HG03025 (cell line): ENCODE results near the gene POC1A.

Source experiments
- ATAC-seq: cut with Tn5 transposase; IDR thresholded peaks from one replicate; pipeline ENCODE4 v1.9.1; 2021; ENCODE audit warnings: mild to moderate bottlenecking, moderate library complexity; ENCODE audit not compliant: unreplicated experiment, low FRiP score

POC1A gene

DNA sequence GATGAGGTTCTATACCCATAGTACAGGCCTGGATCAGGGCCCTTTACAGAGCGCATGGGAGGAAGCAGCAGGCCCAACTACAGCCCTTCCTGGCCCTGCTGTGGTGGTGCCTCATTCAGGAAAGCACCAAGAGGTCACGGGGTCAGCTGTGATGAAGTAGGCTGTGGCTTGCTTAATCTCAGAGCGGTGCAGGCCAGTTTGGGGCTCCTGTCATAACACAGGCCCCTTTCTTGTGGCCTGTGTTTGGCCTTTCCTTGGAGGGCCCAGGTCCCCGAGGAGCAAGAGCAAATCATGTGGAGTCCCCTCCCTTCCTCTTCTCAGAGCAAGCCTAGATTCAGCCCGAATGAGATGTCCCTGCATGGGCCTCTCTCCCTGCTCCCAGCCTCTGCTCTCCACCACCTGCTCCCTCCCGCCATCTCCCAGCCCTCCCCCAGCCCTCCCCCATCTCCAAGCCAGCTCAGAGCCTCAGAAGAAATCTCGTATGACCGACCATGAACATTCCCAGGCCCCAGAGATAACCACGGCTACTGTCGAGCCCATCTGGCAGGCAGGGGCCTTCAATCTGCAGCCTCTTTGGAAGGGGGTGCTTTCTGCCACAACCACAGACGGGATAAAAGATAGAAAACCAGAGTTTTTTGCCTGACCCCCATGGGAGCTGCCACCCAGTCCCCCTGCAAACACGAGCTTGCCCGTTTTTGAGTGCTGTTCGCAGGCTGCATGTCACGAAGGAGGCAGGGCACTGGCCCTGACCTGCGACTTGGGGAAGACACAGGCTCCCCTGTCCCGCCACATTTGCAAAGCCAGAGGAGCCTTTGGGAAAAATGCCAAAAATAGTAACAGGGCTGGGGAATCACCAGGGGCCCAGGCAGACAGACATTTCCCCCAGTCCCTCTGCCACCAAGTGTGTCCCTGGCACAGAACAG lies 65.5 kb downstream of the POC1A start:
- ATAC-seq: no peak

- ATAC-seq: no peak
These were observed 66.5 kb downstream of the POC1A start for GRCh38 chr3:52087731-52088130.

DNA sequence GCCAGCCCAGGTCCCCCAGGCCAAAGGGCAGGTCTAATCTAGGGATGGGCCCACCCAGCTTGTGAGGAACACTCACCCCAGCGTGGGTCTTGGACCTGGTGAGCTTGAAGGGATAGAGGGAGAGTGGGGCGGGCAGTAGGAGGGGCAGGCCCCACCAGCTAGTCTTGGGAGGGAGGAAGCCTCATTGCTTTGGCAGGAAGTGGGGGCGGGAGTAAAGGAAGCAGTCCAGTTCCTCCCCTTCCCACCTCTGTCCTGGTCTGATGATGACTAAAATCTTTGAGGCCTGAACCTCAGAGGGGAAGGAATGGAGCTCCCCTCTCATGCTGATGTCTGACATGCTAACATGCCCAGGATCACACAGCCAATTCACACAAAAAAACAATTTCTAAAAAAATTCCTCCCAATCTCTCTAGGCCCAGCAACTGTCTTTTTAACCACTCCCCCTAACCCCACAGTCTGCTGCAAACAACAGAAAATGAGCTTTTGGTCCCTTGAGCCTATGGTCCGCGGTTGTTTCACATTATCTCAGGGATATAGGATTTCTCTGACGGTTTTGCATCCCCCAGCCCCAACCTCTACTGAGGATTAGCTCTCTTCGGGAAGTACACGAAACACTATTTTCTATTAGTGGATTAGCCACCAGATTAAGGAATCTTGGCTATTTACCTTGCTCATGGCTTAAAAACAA lies 67.1 kb downstream of the POC1A start:
- no peak for ATAC-seq

DNA sequence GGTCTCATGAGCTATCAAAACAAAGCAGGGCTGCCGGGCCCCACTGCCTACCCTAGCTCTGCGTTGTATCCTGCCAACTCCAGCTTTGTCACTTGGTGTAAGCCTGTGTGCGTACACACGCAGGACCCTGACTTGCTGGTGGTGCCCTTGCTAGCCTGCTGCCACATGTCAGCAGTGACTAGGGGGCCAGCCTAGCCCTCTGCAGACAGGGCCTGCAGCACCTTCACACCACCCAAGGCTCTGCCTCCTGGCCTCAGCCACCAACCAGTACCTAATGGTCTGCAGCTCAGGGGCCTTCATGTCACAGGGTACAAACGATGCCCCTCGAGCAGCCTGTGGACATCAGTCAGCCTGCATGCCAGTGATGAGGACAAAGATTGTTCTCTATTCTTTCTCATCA lies 67.8 kb downstream of the POC1A start:
- ATAC-seq: no peak

GRCh38 chr3:52085681-52086282 lies 68.4 kb downstream of the POC1A start:
- ATAC-seq: no peak

DNA sequence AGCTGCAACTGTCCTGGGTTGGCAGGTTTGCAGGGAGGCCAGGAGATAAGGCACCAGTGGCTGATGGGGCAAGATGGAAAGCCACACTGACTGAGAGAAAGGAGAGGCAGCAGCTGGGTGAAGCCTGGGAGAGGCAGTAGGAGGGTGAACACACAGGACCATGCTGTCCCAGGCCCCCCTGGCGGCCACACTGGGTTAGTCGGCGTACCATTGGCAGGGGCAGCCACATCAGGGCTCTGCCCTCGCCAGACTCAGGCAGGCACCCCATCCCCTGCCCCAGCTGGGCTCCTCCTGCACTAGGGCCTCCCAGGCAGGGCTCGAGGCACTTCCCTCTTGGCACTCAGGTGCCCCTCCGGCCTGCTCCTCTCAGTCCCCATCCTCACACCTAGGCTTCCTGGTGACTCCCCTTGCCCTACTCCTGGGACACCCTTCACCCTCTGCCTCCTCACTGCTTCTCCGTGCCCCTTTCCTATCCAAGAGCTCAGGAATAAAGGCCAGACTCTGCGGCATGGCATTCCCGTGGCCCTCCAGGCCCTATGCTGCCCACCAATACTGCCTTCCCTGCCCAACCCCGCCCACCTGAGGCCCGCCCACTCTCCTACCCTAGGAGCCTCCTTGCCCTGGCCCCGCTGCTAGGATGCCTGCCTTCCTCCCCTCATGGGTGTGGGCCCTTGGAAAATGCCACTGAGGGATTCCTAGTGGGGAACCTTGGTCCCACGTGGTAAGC lies 69.1 kb downstream of the POC1A start:
- ATAC-seq: no peak

- ATAC-seq: no peak
These were observed 69.8 kb downstream of the POC1A start for GRCh38 chr3:52084216-52084945.

- ATAC-seq: no peak
These were observed 70.6 kb downstream of the POC1A start for GRCh38 chr3:52083556-52084087.

- no peak for ATAC-seq
These were observed 71.3 kb downstream of the POC1A start for GRCh38 chr3:52082951-52083350.

- no peak for ATAC-seq
These were observed 73.1 kb downstream of the POC1A start for GRCh38 chr3:52080830-52081719.

GRCh38 chr3:52079958-52080357 lies 74.3 kb downstream of the POC1A start:
- no peak for ATAC-seq

DNA sequence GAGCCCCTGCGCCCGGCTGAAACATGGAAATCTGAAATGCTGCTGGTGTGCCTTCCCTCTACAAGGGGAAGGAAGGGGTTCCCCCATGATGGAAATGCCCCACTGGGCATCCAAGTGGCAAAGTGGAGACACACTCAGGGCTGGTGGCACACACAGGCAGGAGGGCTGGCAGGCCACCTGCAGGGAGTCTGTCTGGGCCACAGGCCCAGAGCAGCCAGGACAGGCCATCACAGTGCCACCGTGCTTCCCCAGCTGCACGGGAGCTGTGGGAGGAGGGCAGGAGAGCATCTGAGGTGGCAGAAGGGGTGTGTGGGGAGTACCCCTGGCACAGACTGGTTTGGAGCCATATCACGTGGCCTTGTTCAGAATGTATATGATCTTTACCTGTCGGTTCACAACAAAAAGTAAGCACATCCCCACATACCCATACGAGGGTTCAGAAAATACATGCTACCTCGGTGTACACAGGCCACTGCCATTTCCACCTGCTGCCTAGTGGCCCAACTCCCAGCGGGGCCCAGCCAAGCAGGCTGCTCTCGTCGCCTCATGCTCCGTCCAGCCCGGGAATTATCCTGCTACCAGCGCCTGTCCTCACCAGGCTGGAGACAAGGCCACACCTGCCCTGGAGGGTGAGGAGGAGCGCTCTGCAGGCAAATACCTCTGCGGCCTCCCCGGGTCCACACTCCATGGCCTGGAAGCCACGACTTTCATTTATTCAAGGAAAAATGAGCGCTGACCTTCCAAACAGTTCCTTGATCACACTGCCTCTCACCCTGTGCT lies 75.3 kb downstream of the POC1A start:
- ATAC-seq: no peak

DNA sequence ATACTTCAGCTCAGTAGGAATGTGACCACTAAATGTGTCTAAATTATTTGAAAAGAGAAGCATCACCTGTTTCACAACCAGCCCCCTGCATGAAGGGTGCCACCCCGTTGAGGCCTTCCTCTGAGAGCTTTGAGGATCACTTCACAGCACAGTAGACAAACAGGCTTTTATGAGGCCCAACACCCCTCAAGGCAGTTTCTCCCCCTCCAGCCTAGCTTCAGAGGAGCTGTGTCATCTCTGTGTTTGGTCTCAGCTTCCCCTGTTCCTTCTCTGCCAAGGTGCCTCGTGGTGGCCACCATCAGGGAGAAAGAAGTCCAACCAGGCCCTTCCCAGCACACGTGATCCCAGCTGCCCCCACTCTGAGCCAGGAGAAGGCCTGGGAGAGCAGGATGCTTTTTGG lies 76.3 kb downstream of the POC1A start:
- ATAC-seq: no peak

- no peak for ATAC-seq
These were observed 77.1 kb downstream of the POC1A start for GRCh38 chr3:52076896-52077780.

DNA sequence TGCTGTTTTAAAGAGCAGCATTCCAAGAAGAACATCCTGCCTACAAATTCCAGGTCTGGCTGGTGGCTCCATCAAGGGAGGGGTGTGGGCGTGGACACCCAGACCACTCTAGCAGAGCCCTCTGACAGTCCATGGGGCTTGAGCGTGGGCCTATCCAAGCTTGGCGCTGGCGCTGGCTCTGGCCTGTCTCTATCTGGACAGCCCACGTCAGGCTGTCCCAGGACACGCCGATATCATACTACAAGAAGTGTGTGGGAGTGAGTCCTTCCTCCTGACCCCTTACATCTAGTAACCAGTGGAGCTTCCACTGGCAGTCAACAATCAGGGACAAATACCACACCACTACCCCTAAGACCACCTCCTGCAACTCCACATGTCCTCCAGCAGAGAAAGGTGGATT lies 80.7 kb downstream of the POC1A start:
- no peak for ATAC-seq

GRCh38 chr3:52072471-52072870 lies 81.8 kb downstream of the POC1A start:
- ATAC-seq: no peak

DNA sequence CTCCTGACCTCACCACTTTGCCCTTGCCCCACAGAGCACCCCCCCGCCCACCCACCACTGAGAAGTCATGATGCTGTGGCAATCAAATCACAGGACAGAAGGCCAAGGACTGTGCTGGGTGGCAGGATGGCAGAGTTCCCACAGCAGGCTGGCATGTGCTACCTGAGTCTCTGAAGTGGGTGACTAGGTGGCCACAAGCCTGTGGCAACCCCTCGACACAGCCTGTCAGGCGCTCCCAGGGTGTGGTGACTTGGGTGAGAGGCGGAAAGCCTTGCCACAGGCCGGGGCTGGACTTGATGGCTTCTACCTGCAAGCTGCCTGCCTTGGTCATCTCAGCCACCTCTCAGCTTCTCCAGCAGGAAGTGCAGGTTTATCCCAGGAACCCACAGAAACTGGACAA lies 82.2 kb downstream of the POC1A start:
- ATAC-seq: no peak
